ENCODE data around the gene APEH. TPM values are rescaled to one million over a fixed set of nuclear protein-coding genes. Genes with fewer than 3 reads are reported as not detected.

Gene APEH
- total and polyA plus RNA-seq, 9 of the 15 experiments (the other 6 are each of a cell fraction or from before 2014, with no cell fraction given) = 70.9 to 177 (median 117) TPM

DNA sequence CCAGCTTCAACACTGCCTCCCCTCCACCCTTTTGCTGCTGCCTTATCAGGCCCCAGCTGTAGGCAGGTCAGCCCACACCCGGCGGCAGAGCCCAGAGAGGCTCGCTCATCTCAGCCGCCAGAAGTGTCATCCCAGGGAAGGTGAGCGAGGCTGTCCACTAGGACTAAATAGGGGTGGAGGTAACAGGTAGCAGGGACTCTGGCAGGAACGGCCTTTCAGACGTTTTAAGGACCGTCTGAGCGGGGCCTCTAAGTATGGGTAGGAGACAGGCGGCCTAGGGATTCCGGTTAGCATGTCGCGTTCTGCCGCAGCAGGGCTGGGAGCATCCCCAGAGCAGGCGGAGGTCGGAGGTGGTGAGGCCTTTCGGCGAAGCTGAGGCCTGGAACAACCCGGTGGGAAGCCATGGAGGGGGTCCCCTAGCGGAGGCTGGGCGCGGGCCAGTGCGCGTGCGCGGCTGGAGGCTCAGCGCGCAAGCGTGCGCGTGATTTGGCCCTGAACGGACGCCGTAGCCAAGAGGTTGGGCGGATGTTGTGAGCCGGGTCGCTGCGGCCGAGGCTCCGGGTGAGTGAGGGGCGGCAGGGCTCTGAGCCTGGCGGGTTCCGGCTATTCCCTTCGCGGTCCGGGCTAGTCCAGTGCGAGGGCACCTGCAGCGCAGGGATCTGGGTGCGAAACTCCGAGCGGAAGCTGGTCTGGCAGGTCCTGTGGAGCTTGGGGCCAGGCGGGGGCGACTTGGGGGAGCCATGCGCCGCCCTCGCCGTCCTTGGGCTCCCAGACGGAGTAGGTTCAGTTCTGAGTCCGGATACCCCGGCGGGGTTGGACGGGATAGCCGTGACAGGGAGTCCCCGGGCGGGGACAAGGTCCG is 15.1 kb downstream of the APEH start, which contains the start of the genes MST1 and RNF123 (continued):
- TF ChIP-seq ETV5 (CRISPR knock-in tag; IDR thresholded peaks at IDR 0.05; ENCODE audit: low read depth) = peak; percentile 59; the same call in 1 of the 2 replicates
- TF ChIP-seq, protein P1, sequence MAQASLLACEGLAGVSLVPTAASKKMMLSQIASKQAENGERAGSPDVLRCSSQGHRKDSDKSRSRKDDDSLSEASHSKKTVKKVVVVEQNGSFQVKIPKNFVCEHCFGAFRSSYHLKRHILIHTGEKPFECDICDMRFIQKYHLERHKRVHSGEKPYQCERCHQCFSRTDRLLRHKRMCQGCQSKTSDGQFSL (CRISPR knock-in tag; IDR thresholded peaks at IDR 0.05) = no peak
- TF ChIP-seq, protein P1 (tag; IDR thresholded peaks at IDR 0.05) = no peak
- 0 out of 2 replicates have a peak, but pooled peaks have one; percentile 43 for TF ChIP-seq POLR2AphosphoS2 (IDR thresholded peaks at IDR 0.05; ENCODE audit: low read length)
- TF ChIP-seq GTF2F1 (IDR thresholded peaks at IDR 0.05; ENCODE audit: low read depth, low read length) = no peak
- peak; percentile 95 to 96 for TF ChIP-seq NRF1 (conservative IDR thresholded peaks at IDR 0.05 in 1 of 2, IDR thresholded peaks at IDR 0.05 in 1 of 2)
- 0 out of 2 replicates have a peak, but pooled peaks have one; percentile 17 for TF ChIP-seq ZNF57 (CRISPR knock-in tag; IDR thresholded peaks at IDR 0.05)
- TF ChIP-seq ZNF232 (CRISPR knock-in tag; IDR thresholded peaks at IDR 0.05) = no peak
- TF ChIP-seq, protein P2, sequence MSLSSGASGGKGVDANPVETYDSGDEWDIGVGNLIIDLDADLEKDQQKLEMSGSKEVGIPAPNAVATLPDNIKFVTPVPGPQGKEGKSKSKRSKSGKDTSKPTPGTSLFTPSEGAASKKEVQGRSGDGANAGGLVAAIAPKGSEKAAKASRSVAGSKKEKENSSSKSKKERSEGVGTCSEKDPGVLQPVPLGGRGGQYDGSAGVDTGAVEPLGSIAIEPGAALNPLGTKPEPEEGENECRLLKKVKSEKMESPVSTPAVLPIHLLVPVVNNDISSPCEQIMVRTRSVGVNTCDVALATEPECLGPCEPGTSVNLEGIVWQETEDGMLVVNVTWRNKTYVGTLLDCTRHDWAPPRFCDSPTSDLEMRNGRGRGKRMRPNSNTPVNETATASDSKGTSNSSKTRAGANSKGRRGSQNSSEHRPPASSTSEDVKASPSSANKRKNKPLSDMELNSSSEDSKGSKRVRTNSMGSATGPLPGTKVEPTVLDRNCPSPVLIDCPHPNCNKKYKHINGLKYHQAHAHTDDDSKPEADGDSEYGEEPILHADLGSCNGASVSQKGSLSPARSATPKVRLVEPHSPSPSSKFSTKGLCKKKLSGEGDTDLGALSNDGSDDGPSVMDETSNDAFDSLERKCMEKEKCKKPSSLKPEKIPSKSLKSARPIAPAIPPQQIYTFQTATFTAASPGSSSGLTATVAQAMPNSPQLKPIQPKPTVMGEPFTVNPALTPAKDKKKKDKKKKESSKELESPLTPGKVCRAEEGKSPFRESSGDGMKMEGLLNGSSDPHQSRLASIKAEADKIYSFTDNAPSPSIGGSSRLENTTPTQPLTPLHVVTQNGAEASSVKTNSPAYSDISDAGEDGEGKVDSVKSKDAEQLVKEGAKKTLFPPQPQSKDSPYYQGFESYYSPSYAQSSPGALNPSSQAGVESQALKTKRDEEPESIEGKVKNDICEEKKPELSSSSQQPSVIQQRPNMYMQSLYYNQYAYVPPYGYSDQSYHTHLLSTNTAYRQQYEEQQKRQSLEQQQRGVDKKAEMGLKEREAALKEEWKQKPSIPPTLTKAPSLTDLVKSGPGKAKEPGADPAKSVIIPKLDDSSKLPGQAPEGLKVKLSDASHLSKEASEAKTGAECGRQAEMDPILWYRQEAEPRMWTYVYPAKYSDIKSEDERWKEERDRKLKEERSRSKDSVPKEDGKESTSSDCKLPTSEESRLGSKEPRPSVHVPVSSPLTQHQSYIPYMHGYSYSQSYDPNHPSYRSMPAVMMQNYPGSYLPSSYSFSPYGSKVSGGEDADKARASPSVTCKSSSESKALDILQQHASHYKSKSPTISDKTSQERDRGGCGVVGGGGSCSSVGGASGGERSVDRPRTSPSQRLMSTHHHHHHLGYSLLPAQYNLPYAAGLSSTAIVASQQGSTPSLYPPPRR (CRISPR knock-in tag; IDR thresholded peaks at IDR 0.05; ENCODE audit: borderline replicate concordance) = no peak
- TF ChIP-seq, protein P3, sequence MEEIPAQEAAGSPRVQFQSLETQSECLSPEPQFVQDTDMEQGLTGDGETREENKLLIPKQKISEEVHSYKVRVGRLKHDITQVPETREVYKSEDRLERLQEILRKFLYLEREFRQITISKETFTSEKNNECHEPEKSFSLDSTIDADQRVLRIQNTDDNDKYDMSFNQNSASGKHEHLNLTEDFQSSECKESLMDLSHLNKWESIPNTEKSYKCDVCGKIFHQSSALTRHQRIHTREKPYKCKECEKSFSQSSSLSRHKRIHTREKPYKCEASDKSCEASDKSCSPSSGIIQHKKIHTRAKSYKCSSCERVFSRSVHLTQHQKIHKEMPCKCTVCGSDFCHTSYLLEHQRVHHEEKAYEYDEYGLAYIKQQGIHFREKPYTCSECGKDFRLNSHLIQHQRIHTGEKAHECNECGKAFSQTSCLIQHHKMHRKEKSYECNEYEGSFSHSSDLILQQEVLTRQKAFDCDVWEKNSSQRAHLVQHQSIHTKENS (CRISPR knock-in tag; IDR thresholded peaks at IDR 0.05) = no peak
- TF ChIP-seq TEAD4 (IDR thresholded peaks at IDR 0.05; ENCODE audit: low read length) = peak; percentile 55; the same call in 1 of the 2 replicates
- TF ChIP-seq TEAD4 (CRISPR knock-in tag; IDR thresholded peaks at IDR 0.05; ENCODE audit: borderline replicate concordance) = no peak
- no peak for TF ChIP-seq SMAD1 (IDR thresholded peaks at IDR 0.05; ENCODE audit: low read depth, low read length, partially characterized antibody)
- TF ChIP-seq, protein P4, sequence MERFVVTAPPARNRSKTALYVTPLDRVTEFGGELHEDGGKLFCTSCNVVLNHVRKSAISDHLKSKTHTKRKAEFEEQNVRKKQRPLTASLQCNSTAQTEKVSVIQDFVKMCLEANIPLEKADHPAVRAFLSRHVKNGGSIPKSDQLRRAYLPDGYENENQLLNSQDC (CRISPR knock-in tag; IDR thresholded peaks at IDR 0.05) = no peak
- no peak for TF ChIP-seq TAF7 (tag; IDR thresholded peaks at IDR 0.05)
- TF ChIP-seq ZNF24 (IDR thresholded peaks at IDR 0.05) = no peak
- no peak for TF ChIP-seq ZNF197 (CRISPR knock-in tag; IDR thresholded peaks at IDR 0.05; ENCODE audit: low read depth)
- no peak for TF ChIP-seq NR2F6 (CRISPR knock-in tag; IDR thresholded peaks at IDR 0.05)
- TF ChIP-seq NCOA4 (IDR thresholded peaks at IDR 0.05; ENCODE audit: partially characterized antibody) = no peak
